ENCODE data around the gene MAST4. TPM values are rescaled to one million over a fixed set of nuclear protein-coding genes. Genes with fewer than 3 reads are reported as not detected.

MAST4 gene
- total and polyA plus RNA-seq, 2 of the 4 experiments (the other 2 are of a cell fraction): 4.8 to 6.8 TPM

DNA sequence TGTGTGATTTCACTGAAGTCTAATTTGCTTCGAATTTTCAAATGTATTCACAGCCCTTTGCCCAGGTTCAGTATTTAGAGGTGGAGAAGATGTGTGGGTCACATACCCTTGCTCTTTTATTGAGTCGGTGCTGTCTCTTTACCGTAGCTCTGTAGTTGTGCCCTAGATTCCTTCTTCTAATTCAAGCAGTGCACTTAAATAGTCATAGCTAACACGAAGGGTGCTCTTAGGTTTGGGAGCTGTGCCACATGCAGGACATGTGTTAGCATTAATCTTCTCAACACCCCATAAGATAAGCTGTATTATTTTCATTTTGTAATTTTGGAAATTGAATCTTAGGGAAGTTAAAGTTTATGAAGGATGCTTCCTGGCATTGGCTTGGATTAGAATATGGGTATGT is 293.3 kb downstream of the MAST4 start:
- H2AFZ ChIP-seq (replicated peaks; ENCODE audit: low read length, poor library complexity): no peak overlapping the region
- H3K56ac ChIP-seq (ENCODE audit: extremely low read depth, insufficient read depth, low read length): no peak overlapping the region
- DNase-seq (no peak), ATAC-seq (ENCODE audit: low read depth) (no peak)
- H3K36me3 ChIP-seq (ENCODE audit: control insufficient read depth, insufficient read depth, low read length): no peaks in the 10 kb centered on the region
- no peak overlapping the region for H4K91ac ChIP-seq (ENCODE audit: insufficient read depth, low read depth, low read length)
- no peak overlapping the region for H2BK15ac ChIP-seq (ENCODE audit: low read depth, low read length)
- TF ChIP-seq NFE2L2 (IDR thresholded peaks at IDR 0.05; ENCODE audit: low read depth, low read length) (no peak), CEBPB (IDR thresholded peaks at IDR 0.05; ENCODE audit: low read depth, low read length) (no peak), BHLHE40 (IDR thresholded peaks at IDR 0.05; ENCODE audit: low read depth, low read length) (no peak), SMC3 (IDR thresholded peaks at IDR 0.05; ENCODE audit: low read depth, low read length) (no peak), RAD21 (IDR thresholded peaks at IDR 0.05; ENCODE audit: low read length) (no peak)
- H2AK9ac ChIP-seq (replicated peaks; ENCODE audit: low read depth, low read length, poor library complexity): no peak overlapping the region
- H3K4me2 ChIP-seq (ENCODE audit: low read depth, low read length): no peak overlapping the region
- H3K14ac ChIP-seq (replicated peaks; ENCODE audit: low read depth, low read length): no peak overlapping the region
- H3K4ac ChIP-seq (ENCODE audit: low read depth, low read length): no peak overlapping the region
- no peak overlapping the region for H3K9ac ChIP-seq (ENCODE audit: low read depth, low read length)
- intact Hi-C loops (cut with micrococcal nuclease): no loop called here
- no peak overlapping the region for H3K18ac ChIP-seq (ENCODE audit: low read depth, low read length)
- H3K27ac ChIP-seq (ENCODE audit: insufficient read depth, low read length): no peak overlapping the region
- H2AK5ac ChIP-seq (ENCODE audit: low read depth, low read length): no peak overlapping the region
- BruUV-seq (replicated peaks): no TSS peak
- no peaks in the 10 kb centered on the region for H4K20me1 ChIP-seq (ENCODE audit: insufficient read depth, low read length)
- in situ Hi-C loops (cut with MboI; ENCODE audit: low sequenced_read_pairs): no loop called here
- H4K8ac ChIP-seq (ENCODE audit: low read depth in 2 of 2, low read length in 2 of 2): no peak overlapping the region
- no CpG with 5 or more reads among the region's 4 CpGs for WGBS, 2 experiments (ENCODE audit: extremely low coverage in 2 of 2, insufficient read length in 1 of 2)
- H3K9me3 ChIP-seq (ENCODE audit: control insufficient read depth, insufficient read depth, low read length): no peaks in the 10 kb centered on the region
- peaks cover 1% of the 10 kb centered on the region for H3K27me3 ChIP-seq (ENCODE audit: control insufficient read depth, insufficient read depth, low read length)
- H4K5ac ChIP-seq (ENCODE audit: low read depth, low read length): no peak overlapping the region
- H3K9me1 ChIP-seq (ENCODE audit: insufficient read depth, low read length): no peaks in the 10 kb centered on the region
- dilution Hi-C loops (cut with HindIII; ENCODE audit: low sequenced_read_pairs, unreplicated experiment): no loop called here
- no peak overlapping the region for H2BK20ac ChIP-seq (ENCODE audit: low read depth, low read length)
- no peaks in the 10 kb centered on the region for H3K79me1 ChIP-seq (ENCODE audit: low read depth in 1 of 2, low read length in 2 of 2)
- H2BK5ac ChIP-seq (ENCODE audit: low read depth, low read length, poor library complexity, severe bottlenecking): no peak overlapping the region
- H3K23ac ChIP-seq (ENCODE audit: low read depth, low read length): no peak overlapping the region
- POLR2A ChIA-PET (ENCODE audit: unreplicated experiment): no interaction called here
- H2BK120ac ChIP-seq (ENCODE audit: low read depth, low read length): no peak overlapping the region
- CTCF ChIA-PET: interaction anchor here (1.5 kb wide), 1 partner anchor 16 kb away, joined by 5 read pairs; no protein-coding TSS in a partner anchor
- no peaks in the 10 kb centered on the region; the same call in none of the 2 replicates for H3K4me1 ChIP-seq (ENCODE audit: control insufficient read depth, insufficient read depth, low read length)
- H3K4me3 ChIP-seq (ENCODE audit: insufficient read depth, low read depth, low read length): no peak overlapping the region

Measured in IMR-90 (cell line).